Measurements from ENCODE around the gene ZRANB1.

The ZRANB1 gene

GRCh38 chr10:125007436-125007835, 65.5 kb downstream of the ZRANB1 start:
- TF ChIP-seq, protein P1, sequence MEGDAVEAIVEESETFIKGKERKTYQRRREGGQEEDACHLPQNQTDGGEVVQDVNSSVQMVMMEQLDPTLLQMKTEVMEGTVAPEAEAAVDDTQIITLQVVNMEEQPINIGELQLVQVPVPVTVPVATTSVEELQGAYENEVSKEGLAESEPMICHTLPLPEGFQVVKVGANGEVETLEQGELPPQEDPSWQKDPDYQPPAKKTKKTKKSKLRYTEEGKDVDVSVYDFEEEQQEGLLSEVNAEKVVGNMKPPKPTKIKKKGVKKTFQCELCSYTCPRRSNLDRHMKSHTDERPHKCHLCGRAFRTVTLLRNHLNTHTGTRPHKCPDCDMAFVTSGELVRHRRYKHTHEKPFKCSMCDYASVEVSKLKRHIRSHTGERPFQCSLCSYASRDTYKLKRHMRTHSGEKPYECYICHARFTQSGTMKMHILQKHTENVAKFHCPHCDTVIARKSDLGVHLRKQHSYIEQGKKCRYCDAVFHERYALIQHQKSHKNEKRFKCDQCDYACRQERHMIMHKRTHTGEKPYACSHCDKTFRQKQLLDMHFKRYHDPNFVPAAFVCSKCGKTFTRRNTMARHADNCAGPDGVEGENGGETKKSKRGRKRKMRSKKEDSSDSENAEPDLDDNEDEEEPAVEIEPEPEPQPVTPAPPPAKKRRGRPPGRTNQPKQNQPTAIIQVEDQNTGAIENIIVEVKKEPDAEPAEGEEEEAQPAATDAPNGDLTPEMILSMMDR (IDR thresholded peaks at IDR 0.05; ENCODE audit: low read depth, low read length), result no peak

DNA sequence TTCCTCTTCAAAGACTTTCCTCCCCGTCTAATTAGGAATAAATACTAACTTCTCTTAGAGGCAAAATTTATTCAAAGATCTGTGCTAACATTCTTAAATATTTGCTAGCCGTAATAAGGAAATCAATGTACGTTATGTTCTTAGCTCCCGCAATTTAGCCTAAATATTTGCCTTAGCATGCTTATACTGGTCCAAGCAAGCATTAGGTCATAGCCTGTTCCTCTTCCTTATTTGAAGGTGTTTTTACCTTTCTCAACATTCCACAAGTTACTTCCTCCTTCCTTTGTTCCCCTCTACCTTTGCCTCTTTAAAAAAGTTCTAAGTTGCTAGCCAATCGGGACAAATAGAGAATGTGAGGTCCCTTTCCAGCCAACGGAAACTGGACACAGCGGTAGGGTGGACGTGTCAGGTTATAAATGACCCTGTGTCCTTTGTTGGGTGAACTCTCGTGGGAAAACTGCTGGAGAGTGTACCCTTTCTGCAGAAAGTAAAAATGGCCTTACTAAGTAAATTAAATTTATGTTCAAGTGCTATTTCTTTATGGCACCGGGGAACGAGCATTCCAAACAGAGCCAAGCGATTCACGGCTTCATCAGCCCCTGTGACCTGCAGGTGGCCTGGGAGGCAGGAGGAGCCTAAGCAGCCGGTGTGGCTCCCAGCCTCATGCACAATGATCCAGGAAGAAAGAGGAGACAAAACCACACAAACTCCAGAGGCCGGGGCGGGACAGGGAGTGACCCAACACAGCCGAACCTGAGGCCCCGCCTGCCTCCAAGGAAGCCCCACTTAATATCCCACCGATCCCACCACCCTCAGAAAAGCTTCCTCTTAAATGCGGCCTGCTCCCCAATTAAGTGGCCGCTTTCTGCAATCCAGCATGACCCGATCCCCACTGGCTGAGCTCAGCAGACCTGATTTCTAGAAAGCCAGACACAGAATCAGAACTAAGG, 67.0 kb downstream of the ZRANB1 start:
- TF ChIP-seq, protein P1 (IDR thresholded peaks at IDR 0.05; ENCODE audit: low read depth, low read length), result no peak
- DNase-seq (ENCODE audit: extremely low read depth, low read depth), result no peak

More at GRCh38 chr10:125007436-125007835, 65.5 kb downstream of the ZRANB1 start:
- no peak for DNase-seq (ENCODE audit: extremely low read depth, low read depth)

DNA sequence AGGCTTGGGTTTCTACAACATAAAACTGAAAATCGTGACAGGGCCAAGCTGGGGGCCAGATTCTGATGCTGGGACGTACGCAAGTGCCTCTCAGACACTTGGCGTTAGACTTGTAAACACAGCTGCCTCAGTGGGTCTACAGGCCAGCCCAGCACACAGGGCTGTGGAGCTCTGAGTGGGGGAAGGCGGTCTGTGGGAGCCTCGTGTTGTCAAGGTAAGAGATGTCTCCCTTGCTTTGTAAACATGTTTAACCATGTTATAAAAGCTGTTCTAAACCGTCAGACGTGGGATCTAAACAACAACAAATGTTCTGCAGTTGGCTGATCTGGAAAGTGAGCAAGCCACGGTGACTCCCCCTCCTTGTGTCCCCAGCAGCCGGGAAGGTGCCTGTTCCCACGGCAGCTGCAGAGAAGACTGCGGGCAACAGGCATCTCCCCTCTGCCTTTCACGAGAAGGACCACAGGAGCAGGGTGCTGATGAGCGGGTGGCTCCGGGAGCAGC, 67.8 kb downstream of the ZRANB1 start:
- DNase-seq (ENCODE audit: extremely low read depth, low read depth), result no peak
- TF ChIP-seq, protein P1 (IDR thresholded peaks at IDR 0.05; ENCODE audit: low read depth, low read length), result no peak

DNA sequence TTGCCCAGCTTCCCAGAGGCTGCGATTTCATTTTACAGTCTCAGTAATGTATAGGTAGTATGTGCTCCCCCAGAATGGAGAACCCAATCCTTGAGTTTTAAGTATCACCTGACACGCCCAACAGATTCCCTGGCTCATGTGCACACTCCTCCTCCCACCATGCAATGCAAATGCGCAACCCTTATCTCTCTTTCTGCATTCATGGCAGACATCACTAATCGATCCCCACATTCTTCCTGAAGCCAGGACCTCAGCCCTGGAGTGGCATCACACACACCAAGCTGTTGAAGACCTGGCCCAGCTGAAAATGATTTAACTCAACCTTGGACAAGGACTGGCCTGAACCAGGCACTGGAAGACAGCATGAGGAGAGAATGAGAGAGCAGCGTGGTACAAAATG, 68.4 kb downstream of the ZRANB1 start:
- TF ChIP-seq, protein P1 (IDR thresholded peaks at IDR 0.05; ENCODE audit: low read depth, low read length), result no peak
- no peak for DNase-seq (ENCODE audit: extremely low read depth, low read depth)

DNA sequence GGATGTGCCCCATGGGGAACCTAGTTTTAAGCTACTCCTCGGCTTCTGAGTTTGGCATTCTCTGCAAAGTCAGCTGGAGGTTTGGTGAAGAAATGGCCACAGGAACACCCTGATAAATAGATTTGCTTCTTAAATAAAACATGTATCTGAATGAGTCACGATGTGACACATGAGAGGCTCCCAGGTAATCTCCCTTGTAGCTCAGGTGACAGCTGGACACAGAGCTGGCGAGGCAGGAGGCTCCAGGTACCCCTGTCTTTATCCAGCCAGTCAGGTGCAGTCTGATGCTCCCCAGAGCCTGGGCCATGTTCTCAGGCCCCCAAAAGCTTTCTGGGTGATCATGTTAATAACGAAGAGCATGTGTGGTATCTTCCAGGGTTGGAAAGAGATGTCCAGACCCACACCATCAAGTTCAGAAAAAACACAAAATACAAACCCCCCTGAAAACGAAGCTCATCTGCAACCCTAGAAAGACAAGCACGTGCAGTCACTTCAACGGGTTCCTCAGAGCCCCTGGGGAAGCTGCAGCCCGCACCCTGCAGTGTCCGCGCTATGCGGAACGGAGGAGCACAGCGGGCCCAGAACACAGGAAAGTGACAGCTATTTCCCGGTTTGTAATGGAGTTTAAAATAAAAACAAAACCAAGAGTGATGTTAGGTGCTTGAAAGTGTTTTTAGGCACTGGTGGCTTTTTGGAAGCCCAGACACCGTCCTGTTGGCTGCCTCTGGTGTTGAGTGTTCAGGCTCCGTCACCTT, 69.4 kb downstream of the ZRANB1 start:
- no peak for DNase-seq (ENCODE audit: extremely low read depth, low read depth)
- TF ChIP-seq, protein P1 (IDR thresholded peaks at IDR 0.05; ENCODE audit: low read depth, low read length), result no peak

- DNase-seq (ENCODE audit: extremely low read depth, low read depth), result no peak
- TF ChIP-seq, protein P1 (IDR thresholded peaks at IDR 0.05; ENCODE audit: low read depth, low read length), result no peak
These were observed 70.2 kb downstream of the ZRANB1 start for GRCh38 chr10:125011926-125012705.

Data from AG09319 (cell line).